HepG2 (cell line): Measurements from ENCODE around the gene WEE1. TPM values are rescaled to one million over a fixed set of nuclear protein-coding genes. Genes with fewer than 3 reads are reported as not detected.

Experiments used
- ATAC-seq: fragments of 200-7000 bp; cut with Tn5 transposase; 3 replicates; pipeline ENCODE4 v1.9.1; 2020; ENCODE audit warnings: mild to moderate bottlenecking, moderate library complexity
- BruUV-seq: library from RNA; stranded (reverse); fragments of 400-500 nt; replicated peaks from 2 replicates; lab custom pipeline; 2021; lab: Mats Ljungman, UMichigan
- CTCF ChIA-PET: fragments of 300-600 bp; formaldehyde crosslinking; extraction: SDS; loops from one replicate; lab custom pipeline; 2021; ENCODE audit warnings: low total read pairs, inconsistent platforms, low intra/inter-chr PET ratio; lab: Yijun Ruan, JAX
- POLR2A ChIA-PET: fragments of 350-600 bp; sonication (Branson Sonifier 250); formaldehyde crosslinking; loops from one replicate; lab custom pipeline; 2020; ENCODE audit warnings: antibody characterized with exemption, inconsistent platforms; lab: Yijun Ruan, JAX
- DNase-seq: peaks from one replicate; pipeline ENCODE4 v3.0.0-alpha.2; 2015; ENCODE audit warnings: low spot score
- FAIRE-seq: peaks from 3 replicates; lab custom pipeline; 2011; peaks lifted over from hg19 to GRCh38; lab: Jason Lieb, UNC
- H2AFZ ChIP-seq: one replicate; pipeline ENCODE4 v1.6.1; 2011; ENCODE audit warnings: low read length, inconsistent platforms
- H3K27ac ChIP-seq: fragments of 300-600 bp; 3 replicates; pipeline ENCODE4 v1.8.0; 2011; ENCODE audit warnings: mixed run types, mild to moderate bottlenecking, mixed read lengths, low read length, inconsistent platforms; ENCODE audit not compliant: insufficient read depth; ENCODE audit errors: extremely low read length
- H3K27me3 ChIP-seq, 2 experiments: fragments of 200-600 bp in 1 of 2; 2 replicates in 1 of 2; 3 replicates in 1 of 2; pipeline versions ENCODE4 v1.6.0 to v1.8.0; 2011; ENCODE audit warnings: low read length in 2 of 2, mild to moderate bottlenecking in 2 of 2, moderate library complexity in 2 of 2, inconsistent platforms in 1 of 2; ENCODE audit not compliant: insufficient read depth in 2 of 2, control insufficient read depth in 1 of 2
- H3K36me3 ChIP-seq, 2 experiments: fragments of 200-600 bp in 1 of 2; replicated peaks in 1 of 2; 2 replicates in 1 of 2; 3 replicates in 1 of 2; pipeline versions ENCODE4 v1.5.1 to v1.8.0; 2011; ENCODE audit warnings: low read length in 2 of 2, inconsistent platforms in 1 of 2; ENCODE audit not compliant: insufficient read depth in 2 of 2, control insufficient read depth in 1 of 2
- H3K4me1 ChIP-seq: 2 replicates; pipeline ENCODE4 v1.5.1; 2012; ENCODE audit warnings: low read length, inconsistent platforms; ENCODE audit not compliant: insufficient read depth
- H3K4me2 ChIP-seq: 2 replicates; pipeline ENCODE4 v1.6.0; 2011; ENCODE audit warnings: low read depth, low read length, inconsistent platforms
- H3K4me3 ChIP-seq, 3 experiments: fragments of 200-600 bp in 1 of 3; sonication (generic), shearing (Covaris generic) in 1 of 3; replicated peaks in 1 of 3; 2 replicates each; pipeline ENCODE4 v1.5.1; 2011 to 2016; ENCODE audit warnings: low read length in 3 of 3, inconsistent platforms in 2 of 3, low read depth in 2 of 3, mild to moderate bottlenecking in 2 of 3, control low read depth in 1 of 3, mixed read lengths in 1 of 3; ENCODE audit not compliant: insufficient read depth in 1 of 3
- H3K79me2 ChIP-seq: one replicate; pipeline ENCODE4 v1.6.1; 2011; ENCODE audit warnings: low read length, inconsistent platforms; ENCODE audit not compliant: insufficient read depth
- H3K9ac ChIP-seq: 2 replicates; pipeline ENCODE4 v1.6.0; 2011; ENCODE audit warnings: mild to moderate bottlenecking, low read depth, low read length, inconsistent platforms; ENCODE audit not compliant: insufficient read depth
- H3K9me3 ChIP-seq: 2 replicates; pipeline ENCODE4 v1.5.1; 2012; ENCODE audit warnings: mild to moderate bottlenecking, low read length
- H4K20me1 ChIP-seq: 2 replicates; pipeline ENCODE4 v1.6.0; 2011; ENCODE audit warnings: inconsistent platforms, mild to moderate bottlenecking, low read length, moderate library complexity; ENCODE audit not compliant: insufficient read depth
- CHD2 ChIP-seq: IDR thresholded peaks from 2 replicates; pipeline ENCODE4 v1.6.1; 2011; ENCODE audit warnings: low read depth, low read length, improper control_type of control experiment
- EP300 ChIP-seq, 3 experiments: sonication (generic) in 1 of 3; formaldehyde crosslinking in 1 of 3; IDR thresholded peaks; 2 replicates each; pipeline versions ENCODE4 v1.5.1 to v1.6.1; 2011 to 2020; ENCODE audit warnings: low read depth in 2 of 3, low read length in 2 of 3, borderline replicate concordance in 1 of 3, improper control_type of control experiment in 1 of 3, mild to moderate bottlenecking in 1 of 3, missing genetic modification reagents in 1 of 3, moderate library complexity in 1 of 3
- FLYWCH1 ChIP-seq: sonication (generic); formaldehyde crosslinking; IDR thresholded peaks from 2 replicates; pipeline ENCODE4 v1.8.1; 2023; ENCODE audit warnings: mild to moderate bottlenecking, missing genetic modification reagents
- HINFP ChIP-seq: sonication (generic); formaldehyde crosslinking; IDR thresholded peaks from 2 replicates; pipeline ENCODE4 v1.4.0; 2020; ENCODE audit warnings: low read depth, mild to moderate bottlenecking, missing genetic modification reagents
- HNRNPUL1 ChIP-seq: fragments of 200-400 bp; formaldehyde crosslinking; IDR thresholded peaks from 2 replicates; pipeline ENCODE4 v1.6.1; 2017; ENCODE audit warnings: low read depth, mild to moderate bottlenecking, low read length, moderate library complexity
- KLF15 ChIP-seq: sonication (generic); formaldehyde crosslinking; IDR thresholded peaks from 2 replicates; pipeline ENCODE4 v1.8.1; 2023; ENCODE audit warnings: borderline replicate concordance, mild to moderate bottlenecking, inconsistent platforms, missing genetic modification reagents, mixed read lengths
- KMT2A ChIP-seq: sonication (generic); formaldehyde crosslinking; IDR thresholded peaks from 2 replicates; pipeline ENCODE4 v1.4.0; 2020; ENCODE audit warnings: missing genetic modification reagents
- MXD1 ChIP-seq: sonication (generic); formaldehyde crosslinking; IDR thresholded peaks from 2 replicates; pipeline ENCODE4 v1.4.0; 2020; ENCODE audit warnings: mild to moderate bottlenecking, missing genetic modification reagents
- SIN3B ChIP-seq: fragments of 150-350 bp; IDR thresholded peaks from 2 replicates; pipeline ENCODE4 v1.6.1; 2014; ENCODE audit warnings: low read length
- TOE1 ChIP-seq: sonication (generic); formaldehyde crosslinking; IDR thresholded peaks from 2 replicates; pipeline ENCODE4 v1.4.0; 2020; ENCODE audit warnings: mild to moderate bottlenecking, missing genetic modification reagents
- ZNF280B ChIP-seq: sonication (generic); formaldehyde crosslinking; IDR thresholded peaks from 2 replicates; pipeline ENCODE4 v1.5.0; 2020; ENCODE audit warnings: missing genetic modification reagents, mild to moderate bottlenecking, borderline replicate concordance
- ZNF335 ChIP-seq: sonication (generic); formaldehyde crosslinking; IDR thresholded peaks from 2 replicates; pipeline ENCODE4 v1.4.0; 2020; ENCODE audit warnings: missing genetic modification reagents
- in situ Hi-C: cut with HindIII; loops from 2 replicates; pipeline ENCODE4 v1.10.0; 2017; ENCODE audit warnings: low pct_unique_long_range_greater_than_20kb; ENCODE audit not compliant: extremely low pct_ligation_motif_present
- intact Hi-C: fragments of 100-400 bp; cut with micrococcal nuclease; formaldehyde crosslinking; loops from one replicate; pipeline ENCODE4 v1.10.0; 2022; ENCODE audit not compliant: unreplicated experiment
- polyA plus RNA-seq, 8 experiments: library from polyadenylated mRNA; depleted of rRNA in 3 of 8; stranded (reverse) in 7 of 8; unstranded in 1 of 8; fragments of >200 nt; fragmentation: Illumina TruSeq in 4 of 8; extraction: Trizol in 4 of 8; gene quantifications; 2 replicates each; pipeline versions ENCODE4 v1.2.1 to v1.2.3, GENCODE V29; 2011 to 2016; ENCODE audit warnings: low read depth in 4 of 8, missing spikeins in 1 of 8, mixed read lengths in 1 of 8; ENCODE audit not compliant: insufficient read depth in 1 of 8
- total RNA-seq, 5 experiments: library from RNA; depleted of rRNA; stranded (reverse); fragments of >200 nt; fragmentation: Illumina TruSeq; extraction: Trizol; gene quantifications; 2 replicates each; pipeline ENCODE4 v1.2.3, GENCODE V29; 2016; ENCODE audit warnings: low read depth in 1 of 5

WEE1 gene
- total and polyA plus RNA-seq, 2 of the 13 experiments (the other 11 are each of a cell fraction or from before 2014, with no cell fraction given) = 31.4 to 63.7 TPM

- H2AFZ ChIP-seq = no peak overlapping the region
- in situ Hi-C loops (no loop called here), intact Hi-C loops (no loop called here)
- no peaks in the 10 kb centered on the region for H3K4me1 ChIP-seq
- no peak overlapping the region for H3K4me2 ChIP-seq
- H3K4me3 ChIP-seq = no peak overlapping the region
- ATAC-seq (no peak), DNase-seq (no peak), FAIRE-seq (no peak)
- no peaks in the 10 kb centered on the region for H3K79me2 ChIP-seq
- ChIA-PET CTCF (no interaction called here), POLR2A (no interaction called here)
- H3K9ac ChIP-seq = no peak overlapping the region
- H3K36me3 ChIP-seq = no peaks in the 10 kb centered on the region
- H3K9me3 ChIP-seq = no peaks in the 10 kb centered on the region
- no peak overlapping the region for H3K27ac ChIP-seq
- H3K27me3 ChIP-seq = peaks cover 1 to 16% of the 10 kb centered on the region in 2 experiments; a peak in 2 of 5 replicates
- H4K20me1 ChIP-seq = no peaks in the 10 kb centered on the region
- no TSS peak for BruUV-seq
- TF ChIP-seq ZNF280B (CRISPR knock-in tag) = no peak
- TF ChIP-seq HINFP (CRISPR knock-in tag) = no peak
- no peak for TF ChIP-seq TOE1
- no peak for TF ChIP-seq HNRNPUL1
- no peak for TF ChIP-seq SIN3B
- TF ChIP-seq FLYWCH1 (CRISPR knock-in tag) = no peak
- no peak for TF ChIP-seq CHD2
- TF ChIP-seq KMT2A (CRISPR knock-in tag) = no peak
- no peak for TF ChIP-seq KLF15 (CRISPR knock-in tag)
- TF ChIP-seq MXD1 = no peak
- no peak for TF ChIP-seq EP300 (IDR thresholded peaks at IDR 0.05; ENCODE audit: low read depth in 2 of 2, low read length in 2 of 2)
- TF ChIP-seq EP300 (CRISPR knock-in tag; IDR thresholded peaks at IDR 0.05; ENCODE audit: borderline replicate concordance) = no peak
- TF ChIP-seq ZNF335 (CRISPR knock-in tag) = no peak
- TF ChIP-seq, all 625 proteins: peak for 0
These were observed 51.0 kb downstream of the WEE1 start for GRCh38 chr11:9624448-9624847.
